Measurements from ENCODE around the gene CCNB1IP1. TPM values are rescaled to one million over a fixed set of nuclear protein-coding genes. Genes with fewer than 3 reads are reported as not detected.

CCNB1IP1 gene
- total RNA-seq, 1 experiment from 2014 or later, result 57.0 TPM

Other genes starting within 250 kb of the CCNB1IP1 start
- gene OR4K17, start 222.5 kb downstream of the CCNB1IP1 start, total RNA-seq (2014; rRNA removed; shearing (Covaris generic)), result not detected in 2 replicates
- not detected in 2 replicates for gene OR4N5, start 194.5 kb downstream of the CCNB1IP1 start, total RNA-seq (2014; rRNA removed; shearing (Covaris generic))
- gene OR11G2, start 142.4 kb downstream of the CCNB1IP1 start, total RNA-seq (2014; rRNA removed; shearing (Covaris generic)), result not detected in 2 replicates
- gene OR11H6, start 109.6 kb downstream of the CCNB1IP1 start, total RNA-seq (2014; rRNA removed; shearing (Covaris generic)), result not detected in 2 replicates
- not detected in 2 replicates for gene OR11H7, start 104.3 kb downstream of the CCNB1IP1 start, total RNA-seq (2014; rRNA removed; shearing (Covaris generic))
- not detected in 2 replicates for gene OR11H4, start 94.0 kb downstream of the CCNB1IP1 start, total RNA-seq (2014; rRNA removed; shearing (Covaris generic))
- 4.0 and 9.5 TPM in 2 replicates for gene TTC5, start 27.3 kb downstream of the CCNB1IP1 start, total RNA-seq (2014; rRNA removed; shearing (Covaris generic))
- gene PARP2, start 10.4 kb upstream of the CCNB1IP1 start, total RNA-seq (2014; rRNA removed; shearing (Covaris generic)), result 25.4 and 27.8 TPM in 2 replicates
- gene TEP1, start 80.2 kb upstream of the CCNB1IP1 start, total RNA-seq (2014; rRNA removed; shearing (Covaris generic)), result 14.3 and 16.8 TPM in 2 replicates
- not detected in 2 replicates for gene KLHL33, start 102.9 kb upstream of the CCNB1IP1 start, total RNA-seq (2014; rRNA removed; shearing (Covaris generic))
- gene OSGEP, start 121.5 kb upstream of the CCNB1IP1 start, total RNA-seq (2014; rRNA removed; shearing (Covaris generic)), result 61.5 and 70.0 TPM in 2 replicates
- 46.0 and 64.7 TPM in 2 replicates for gene APEX1, start 121.9 kb upstream of the CCNB1IP1 start, total RNA-seq (2014; rRNA removed; shearing (Covaris generic))
- 23.8 and 27.2 TPM in 2 replicates for gene PIP4P1, start 128.2 kb upstream of the CCNB1IP1 start, total RNA-seq (2014; rRNA removed; shearing (Covaris generic))
- gene PNP, start 136.1 kb upstream of the CCNB1IP1 start, total RNA-seq (2014; rRNA removed; shearing (Covaris generic)), result 79.3 and 84.2 TPM in 2 replicates
- not detected in 2 replicates for gene RNASE10, start 172.3 kb upstream of the CCNB1IP1 start, total RNA-seq (2014; rRNA removed; shearing (Covaris generic))
- gene RNASE9, start 227.8 kb upstream of the CCNB1IP1 start, total RNA-seq (2014; rRNA removed; shearing (Covaris generic)), result not detected in 2 replicates

Measured in M059J (cell line).